Endothelial cell of umbilical vein (primary cell): Measurements from ENCODE around the gene FAM110C. TPM values are rescaled to one million over a fixed set of nuclear protein-coding genes. Genes with fewer than 3 reads are reported as not detected.

Source experiments
- BruUV-seq: library from RNA; stranded (reverse); fragments of 400-500 nt; replicated peaks from 2 replicates; lab custom pipeline; 2021; lab: Mats Ljungman, UMichigan
- CTCF ChIA-PET: fragments of 300-600, 350-600 bp; sonication (Branson Sonifier 250); formaldehyde crosslinking; loops from one replicate; lab custom pipeline; 2021; ENCODE audit warnings: antibody characterized with exemption, inconsistent platforms; lab: Charles Lee
- POLR2A ChIA-PET: fragments of 300-600, 350-600 bp; sonication (Branson Sonifier 250); formaldehyde crosslinking; loops from one replicate; lab custom pipeline; 2021; ENCODE audit warnings: antibody characterized with exemption, inconsistent platforms; lab: Charles Lee
- DNase-seq: peaks from one replicate; pipeline ENCODE4 v3.0.0-alpha.2; 2011; ENCODE audit warnings: low read depth, low spot score
- FAIRE-seq: peaks from 2 replicates; lab custom pipeline; 2011; peaks lifted over from hg19 to GRCh38; lab: Jason Lieb, UNC
- H2AFZ ChIP-seq: 2 replicates; pipeline ENCODE4 v1.6.0; 2012; ENCODE audit warnings: low read depth, low read length, control low read depth, inconsistent platforms
- H3K27ac ChIP-seq: 2 replicates; pipeline ENCODE4 v1.5.1; 2011; ENCODE audit warnings: low read depth, mild to moderate bottlenecking, control low read depth, low read length, moderate library complexity; ENCODE audit not compliant: insufficient read depth
- H3K27me3 ChIP-seq, 2 experiments: 2 replicates each; pipeline versions ENCODE4 v1.6.0 to v1.6.1; 2011; ENCODE audit warnings: low read length in 2 of 2, mixed read lengths in 1 of 2; ENCODE audit not compliant: control insufficient read depth in 2 of 2, insufficient read depth in 2 of 2
- H3K36me3 ChIP-seq, 2 experiments: 2 replicates in 1 of 2; 3 replicates in 1 of 2; pipeline ENCODE4 v1.5.1; 2011; ENCODE audit warnings: low read length in 2 of 2, mild to moderate bottlenecking in 1 of 2, moderate library complexity in 1 of 2; ENCODE audit not compliant: control insufficient read depth in 2 of 2, insufficient read depth in 2 of 2; ENCODE audit errors: extremely low read depth in 1 of 2
- H3K4me1 ChIP-seq: 3 replicates; pipeline ENCODE4 v1.5.1; 2011; ENCODE audit warnings: mild to moderate bottlenecking, low read length; ENCODE audit not compliant: control insufficient read depth, insufficient read depth; ENCODE audit errors: extremely low read depth
- H3K4me2 ChIP-seq: 2 replicates; pipeline ENCODE4 v1.6.1; 2011; ENCODE audit warnings: low read length, control low read depth, mixed read lengths; ENCODE audit not compliant: insufficient read depth
- H3K4me3 ChIP-seq, 3 experiments: fragments of 200-600 bp in 1 of 3; sonication (generic), shearing (Covaris generic) in 1 of 3; replicated peaks in 1 of 3; 2 replicates each; pipeline ENCODE4 v1.5.1; 2011 to 2016; ENCODE audit warnings: control low read depth in 3 of 3, low read length in 3 of 3, mild to moderate bottlenecking in 2 of 3, inconsistent platforms in 1 of 3, low read depth in 1 of 3, moderate library complexity in 1 of 3; ENCODE audit not compliant: insufficient read depth in 1 of 3
- H3K79me2 ChIP-seq: 2 replicates; pipeline ENCODE4 v1.6.0; 2012; ENCODE audit warnings: low read length, inconsistent platforms; ENCODE audit not compliant: control insufficient read depth, insufficient read depth
- H3K9ac ChIP-seq: replicated peaks from 2 replicates; pipeline ENCODE3; 2011; ENCODE audit warnings: low read length, control low read depth; ENCODE audit not compliant: insufficient read depth; ENCODE audit errors: extremely low read depth
- H3K9me1 ChIP-seq: replicated peaks from 3 replicates; pipeline ENCODE4 v1.6.0; 2011; ENCODE audit warnings: mild to moderate bottlenecking, low read length; ENCODE audit not compliant: control insufficient read depth, insufficient read depth; ENCODE audit errors: extremely low read depth
- H3K9me3 ChIP-seq: replicated peaks from 2 replicates; pipeline ENCODE4 v1.5.1; 2012; ENCODE audit warnings: low read length, inconsistent platforms; ENCODE audit not compliant: control insufficient read depth, insufficient read depth
- H4K20me1 ChIP-seq: replicated peaks from 2 replicates; pipeline ENCODE3; 2011; ENCODE audit warnings: mild to moderate bottlenecking, low read length; ENCODE audit not compliant: control insufficient read depth, insufficient read depth; ENCODE audit errors: extremely low read depth
- FOS ChIP-seq: IDR thresholded peaks from 2 replicates; pipeline ENCODE4 v1.6.1; 2011; ENCODE audit warnings: mild to moderate bottlenecking, low read length, moderate library complexity, borderline replicate concordance; ENCODE audit not compliant: insufficient read depth
- GATA2 ChIP-seq: IDR thresholded peaks from 2 replicates; pipeline ENCODE4 v1.7.0; 2011; ENCODE audit warnings: low read depth, mild to moderate bottlenecking, moderate library complexity, mixed read lengths, low read length; ENCODE audit not compliant: insufficient read length, insufficient read depth
- MYC ChIP-seq: IDR thresholded peaks from one replicate; pipeline ENCODE4 v1.6.1; 2011; ENCODE audit warnings: mild to moderate bottlenecking, low read depth, low read length
- POLR2A ChIP-seq: IDR thresholded peaks from 2 replicates; pipeline ENCODE4 v1.6.1; 2012; ENCODE audit warnings: low read depth, mild to moderate bottlenecking, control low read depth, low read length
- POLR2AphosphoS5 ChIP-seq: IDR thresholded peaks from 2 replicates; pipeline ENCODE4 v1.6.1; 2012; ENCODE audit warnings: low read depth, mild to moderate bottlenecking, control low read depth, low read length, moderate library complexity; ENCODE audit not compliant: insufficient read depth
- dilution Hi-C: fragments of 300-500 bp; cut with MboI; formaldehyde crosslinking; loops from one replicate; pipeline ENCODE4 v1.15.0; 2019; ENCODE audit warnings: low sequenced_read_pairs; ENCODE audit not compliant: extremely low pct_ligation_motif_present
- intact Hi-C: fragments of 100-400 bp; cut with micrococcal nuclease; formaldehyde crosslinking; loops from one replicate; pipeline ENCODE4 v1.10.0; 2022
- polyA plus RNA-seq, 4 experiments: library from polyadenylated mRNA; depleted of rRNA in 3 of 4; stranded (reverse) in 3 of 4; unstranded in 1 of 4; fragments of >200 nt; gene quantifications; 2 replicates each; pipeline versions ENCODE4 v1.2.1 to v1.2.3, GENCODE V29; 2011 to 2012; ENCODE audit warnings: missing spikeins in 1 of 4
- total RNA-seq: library from RNA; stranded (reverse); gene quantifications from 2 replicates; pipeline ENCODE4 v1.2.3, GENCODE V29; 2021
- TF ChIP-seq, protein P1 (sequence below): IDR thresholded peaks from 2 replicates; pipeline ENCODE4 v1.6.1; 2011; ENCODE audit not compliant: insufficient read depth, insufficient read length
- TF ChIP-seq, protein P2 (sequence below), 2 donors: IDR thresholded peaks; 1 replicate in 1 of 2; 2 replicates in 1 of 2; pipeline ENCODE4 v1.5.1; 2011; ENCODE audit warnings: low read length in 2 of 2, mild to moderate bottlenecking in 2 of 2, moderate library complexity in 2 of 2, control low read depth in 1 of 2, inconsistent platforms in 1 of 2, low read depth in 1 of 2; ENCODE audit not compliant: insufficient read depth in 1 of 2; ENCODE audit errors: extremely low read depth in 1 of 2

Gene FAM110C
- total and polyA plus RNA-seq, 2 donors (not counting 3 experiments of a cell fraction or from before 2014, with no cell fraction given), result not detected

GRCh38 chr2:80971-81736 is 34.8 kb upstream of the FAM110C start:
- Histone ChIP-seq H3K9ac (no peak overlapping the region), H3K4me1 (no peaks in the 10 kb centered on the region), H3K9me1 (no peaks in the 10 kb centered on the region), H3K27me3 (no peaks in the 10 kb centered on the region), H4K20me1 (no peaks in the 10 kb centered on the region), H3K4me3 (no peak overlapping the region), H2AFZ (no peak overlapping the region), H3K27ac (no peak overlapping the region), H3K4me2 (no peak overlapping the region), H3K9me3 (no peaks in the 10 kb centered on the region), H3K79me2 (no peaks in the 10 kb centered on the region), H3K36me3 (no peaks in the 10 kb centered on the region)
- CTCF ChIA-PET, result no interaction called here
- BruUV-seq, result no TSS peak
- no peak for DNase-seq
- POLR2A ChIA-PET, result no interaction called here
- TF ChIP-seq FOS (no peak), GATA2 (no peak), POLR2A (no peak), MYC (no peak), POLR2AphosphoS5 (no peak)
- TF ChIP-seq, protein P1, sequence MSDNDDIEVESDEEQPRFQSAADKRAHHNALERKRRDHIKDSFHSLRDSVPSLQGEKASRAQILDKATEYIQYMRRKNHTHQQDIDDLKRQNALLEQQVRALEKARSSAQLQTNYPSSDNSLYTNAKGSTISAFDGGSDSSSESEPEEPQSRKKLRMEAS, result no peak
- TF ChIP-seq, protein P2, sequence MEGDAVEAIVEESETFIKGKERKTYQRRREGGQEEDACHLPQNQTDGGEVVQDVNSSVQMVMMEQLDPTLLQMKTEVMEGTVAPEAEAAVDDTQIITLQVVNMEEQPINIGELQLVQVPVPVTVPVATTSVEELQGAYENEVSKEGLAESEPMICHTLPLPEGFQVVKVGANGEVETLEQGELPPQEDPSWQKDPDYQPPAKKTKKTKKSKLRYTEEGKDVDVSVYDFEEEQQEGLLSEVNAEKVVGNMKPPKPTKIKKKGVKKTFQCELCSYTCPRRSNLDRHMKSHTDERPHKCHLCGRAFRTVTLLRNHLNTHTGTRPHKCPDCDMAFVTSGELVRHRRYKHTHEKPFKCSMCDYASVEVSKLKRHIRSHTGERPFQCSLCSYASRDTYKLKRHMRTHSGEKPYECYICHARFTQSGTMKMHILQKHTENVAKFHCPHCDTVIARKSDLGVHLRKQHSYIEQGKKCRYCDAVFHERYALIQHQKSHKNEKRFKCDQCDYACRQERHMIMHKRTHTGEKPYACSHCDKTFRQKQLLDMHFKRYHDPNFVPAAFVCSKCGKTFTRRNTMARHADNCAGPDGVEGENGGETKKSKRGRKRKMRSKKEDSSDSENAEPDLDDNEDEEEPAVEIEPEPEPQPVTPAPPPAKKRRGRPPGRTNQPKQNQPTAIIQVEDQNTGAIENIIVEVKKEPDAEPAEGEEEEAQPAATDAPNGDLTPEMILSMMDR (IDR thresholded peaks at IDR 0.05; ENCODE audit: extremely low read depth in 1 of 2, insufficient read depth in 1 of 2, low read depth in 1 of 2, low read length in 2 of 2), result no peak
- FAIRE-seq, result no peak
- dilution Hi-C loops (no loop called here), intact Hi-C loops (no loop called here)
